Smooth muscle cell (in vitro differentiated cells): ENCODE results near the gene AQP9. TPM values are rescaled to one million over a fixed set of nuclear protein-coding genes. Genes with fewer than 3 reads are reported as not detected.

Experiments used
- DNase-seq: peaks from one replicate; lab custom pipeline; 2025; ENCODE audit not compliant: unreplicated experiment; lab: John Stamatoyannopoulos, UW
- H2AFZ ChIP-seq: fragments of 200-600 bp; sonication (generic); 2 replicates; pipeline ENCODE4 v1.6.0; 2016; ENCODE audit warnings: antibody characterized with exemption, low read depth, mild to moderate bottlenecking
- H3F3A ChIP-seq: fragments of 200-600 bp; sonication (generic); 2 replicates; pipeline ENCODE4 v1.6.0; 2017; ENCODE audit warnings: antibody characterized with exemption, low read depth
- H3K27ac ChIP-seq: fragments of 200-600 bp; sonication (generic); 2 replicates; pipeline ENCODE4 v1.5.1; 2016; ENCODE audit warnings: low read depth, mild to moderate bottlenecking
- H3K27me3 ChIP-seq: fragments of 200-600 bp; sonication (generic); 2 replicates; pipeline ENCODE4 v1.6.1; 2016; ENCODE audit warnings: low read depth, mild to moderate bottlenecking
- H3K36me3 ChIP-seq: fragments of 200-600 bp; sonication (generic); 2 replicates; pipeline ENCODE4 v1.5.1; 2016; ENCODE audit warnings: low read depth
- H3K4me1 ChIP-seq: fragments of 200-600 bp; sonication (generic); 2 replicates; pipeline ENCODE4 v1.5.1; 2016; ENCODE audit warnings: low read depth
- H3K4me2 ChIP-seq: fragments of 200-600 bp; sonication (generic); 2 replicates; pipeline ENCODE4 v1.6.0; 2016; ENCODE audit warnings: mild to moderate bottlenecking
- H3K4me3 ChIP-seq: fragments of 200-600 bp; sonication (generic); 2 replicates; pipeline ENCODE4 v1.5.1; 2016; ENCODE audit warnings: mild to moderate bottlenecking
- H3K79me2 ChIP-seq: fragments of 200-600 bp; sonication (generic); 2 replicates; pipeline ENCODE4 v1.6.0; 2016; ENCODE audit warnings: low read depth, mild to moderate bottlenecking
- H3K9ac ChIP-seq: fragments of 200-600 bp; sonication (generic); 2 replicates; pipeline ENCODE4 v1.6.0; 2016; ENCODE audit warnings: low read depth
- H3K9me3 ChIP-seq: fragments of 200-600 bp; sonication (generic); replicated peaks from 2 replicates; pipeline ENCODE4 v1.5.1; 2016; ENCODE audit warnings: low read depth
- H4K20me1 ChIP-seq: fragments of 200-600 bp; sonication (generic); 2 replicates; pipeline ENCODE4 v1.6.0; 2016; ENCODE audit warnings: low read depth
- WGBS: methylation state at CpG from one replicate; pipeline ENCODE4 v1.1.7; 2016; ENCODE audit warnings: low lambda C conversion rate; 5-methylcytosine and 5-hydroxymethylcytosine counted together
- polyA plus RNA-seq: library from polyadenylated mRNA; unstranded; fragments of >200 nt; fragmentation: Nextera tagmentation; extraction: Ambion mirVana; gene quantifications from 2 replicates; pipeline ENCODE4 v1.2.1, GENCODE V29; 2016
- total RNA-seq: library from RNA; depleted of rRNA; stranded (reverse); fragments of >200 nt; gene quantifications from 2 replicates; pipeline ENCODE4 v1.2.3, GENCODE V29; 2014
- TF ChIP-seq, protein P1 (sequence below): fragments of 200-600 bp; sonication (generic); IDR thresholded peaks from 2 replicates; pipeline ENCODE4 v1.5.1; 2017; ENCODE audit warnings: borderline replicate concordance, mild to moderate bottlenecking, antibody characterized with exemption; ENCODE audit not compliant: insufficient read depth, poor library complexity, severe bottlenecking

AQP9 gene
- total and polyA plus RNA-seq, 2 experiments from 2014 or later = 1.5 TPM; not detected in 1

DNA sequence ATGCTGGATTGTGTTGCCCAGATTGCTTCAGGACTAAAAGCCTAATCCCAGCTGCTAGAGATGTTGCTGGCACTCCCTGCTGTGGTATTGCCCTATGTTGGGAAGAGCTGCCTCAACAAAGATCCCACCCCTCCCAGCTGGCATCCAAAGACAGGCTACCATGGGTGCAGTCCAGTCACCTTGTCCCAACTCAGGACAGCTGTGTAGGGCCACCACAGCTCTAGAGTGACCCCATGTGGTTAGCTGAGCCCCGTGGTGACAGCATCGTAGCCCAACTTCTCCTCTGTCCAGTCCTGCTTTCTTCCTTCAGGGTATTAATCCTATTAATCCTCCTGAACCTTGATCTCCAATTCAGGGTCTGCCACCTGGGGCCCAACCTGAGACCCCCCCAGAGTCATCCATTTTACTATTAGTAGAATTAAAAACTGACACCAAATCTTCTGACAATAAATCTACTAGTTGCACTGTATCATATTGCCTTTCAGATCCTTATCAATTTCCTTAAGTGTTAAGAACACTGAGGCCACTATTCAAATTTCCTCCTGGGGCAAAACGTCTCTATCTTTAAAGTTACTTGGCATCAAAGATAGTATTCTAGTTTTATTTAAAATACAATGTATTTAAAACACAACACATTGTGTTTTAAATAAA lies 83.5 kb downstream of the AQP9 start:
- no peaks in the 10 kb centered on the region for H3K4me1 ChIP-seq
- H3K9me3 ChIP-seq = peaks cover 3% of the 10 kb centered on the region
- no peak for DNase-seq
- no peak overlapping the region for H3K9ac ChIP-seq
- no peak overlapping the region for H2AFZ ChIP-seq
- no peaks in the 10 kb centered on the region for H3F3A ChIP-seq
- no peaks in the 10 kb centered on the region for H3K79me2 ChIP-seq
- TF ChIP-seq, protein P1, sequence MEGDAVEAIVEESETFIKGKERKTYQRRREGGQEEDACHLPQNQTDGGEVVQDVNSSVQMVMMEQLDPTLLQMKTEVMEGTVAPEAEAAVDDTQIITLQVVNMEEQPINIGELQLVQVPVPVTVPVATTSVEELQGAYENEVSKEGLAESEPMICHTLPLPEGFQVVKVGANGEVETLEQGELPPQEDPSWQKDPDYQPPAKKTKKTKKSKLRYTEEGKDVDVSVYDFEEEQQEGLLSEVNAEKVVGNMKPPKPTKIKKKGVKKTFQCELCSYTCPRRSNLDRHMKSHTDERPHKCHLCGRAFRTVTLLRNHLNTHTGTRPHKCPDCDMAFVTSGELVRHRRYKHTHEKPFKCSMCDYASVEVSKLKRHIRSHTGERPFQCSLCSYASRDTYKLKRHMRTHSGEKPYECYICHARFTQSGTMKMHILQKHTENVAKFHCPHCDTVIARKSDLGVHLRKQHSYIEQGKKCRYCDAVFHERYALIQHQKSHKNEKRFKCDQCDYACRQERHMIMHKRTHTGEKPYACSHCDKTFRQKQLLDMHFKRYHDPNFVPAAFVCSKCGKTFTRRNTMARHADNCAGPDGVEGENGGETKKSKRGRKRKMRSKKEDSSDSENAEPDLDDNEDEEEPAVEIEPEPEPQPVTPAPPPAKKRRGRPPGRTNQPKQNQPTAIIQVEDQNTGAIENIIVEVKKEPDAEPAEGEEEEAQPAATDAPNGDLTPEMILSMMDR = peak; percentile 24
- H3K4me3 ChIP-seq = no peak overlapping the region
- H3K27me3 ChIP-seq = no peaks in the 10 kb centered on the region
- H3K36me3 ChIP-seq = no peaks in the 10 kb centered on the region
- no peaks in the 10 kb centered on the region for H4K20me1 ChIP-seq
- H3K27ac ChIP-seq = no peak overlapping the region
- 36% methylated on average over 3 of the region's 3 CpGs for WGBS
- H3K4me2 ChIP-seq = no peak overlapping the region

- Histone ChIP-seq H3K27ac (no peak overlapping the region), H3K36me3 (no peaks in the 10 kb centered on the region), H3K9me3 (peaks cover 3% of the 10 kb centered on the region), H3K4me3 (no peak overlapping the region), H3K4me2 (no peak overlapping the region), H3K79me2 (no peaks in the 10 kb centered on the region), H4K20me1 (no peaks in the 10 kb centered on the region), H3K4me1 (no peaks in the 10 kb centered on the region), H3K27me3 (no peaks in the 10 kb centered on the region), H3F3A (no peaks in the 10 kb centered on the region), H3K9ac (no peak overlapping the region), H2AFZ (no peak overlapping the region)
- WGBS = 58% methylated on average over 2 of the region's 2 CpGs
- DNase-seq = no peak
- TF ChIP-seq, protein P1 = no peak
Measured at GRCh38 chr15:58222679-58223078, 84.5 kb downstream of the AQP9 start.

DNA sequence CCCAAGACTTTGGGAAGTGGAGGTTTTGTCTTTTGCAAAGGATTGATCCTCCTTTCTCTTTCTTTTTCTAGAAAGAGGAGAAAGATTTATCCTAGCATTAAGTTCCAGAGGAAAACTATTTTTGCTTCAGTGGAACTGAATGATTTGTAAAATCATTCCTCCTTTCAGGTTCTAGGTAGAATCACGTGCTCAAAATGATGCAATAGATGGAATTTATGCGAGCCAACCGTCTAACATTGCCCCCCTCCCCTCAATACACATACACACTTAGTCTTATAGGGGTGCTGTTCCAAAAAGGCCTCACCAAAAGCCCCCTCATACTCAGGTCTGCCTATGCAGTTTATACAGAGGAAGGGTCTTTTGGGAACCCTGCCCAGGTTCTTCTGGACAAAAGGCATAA lies 85.3 kb downstream of the AQP9 start:
- Histone ChIP-seq H3K27ac (no peak overlapping the region), H3K36me3 (no peaks in the 10 kb centered on the region), H3K4me1 (no peaks in the 10 kb centered on the region), H3K4me2 (no peak overlapping the region), H3K79me2 (no peaks in the 10 kb centered on the region), H2AFZ (no peak overlapping the region), H3F3A (no peaks in the 10 kb centered on the region), H3K27me3 (no peaks in the 10 kb centered on the region), H3K9ac (no peak overlapping the region), H4K20me1 (no peaks in the 10 kb centered on the region), H3K9me3 (peaks cover 3% of the 10 kb centered on the region), H3K4me3 (no peak overlapping the region)
- WGBS = 91% methylated on average over 3 of the region's 3 CpGs
- TF ChIP-seq, protein P1 = no peak
- DNase-seq = no peak

DNA sequence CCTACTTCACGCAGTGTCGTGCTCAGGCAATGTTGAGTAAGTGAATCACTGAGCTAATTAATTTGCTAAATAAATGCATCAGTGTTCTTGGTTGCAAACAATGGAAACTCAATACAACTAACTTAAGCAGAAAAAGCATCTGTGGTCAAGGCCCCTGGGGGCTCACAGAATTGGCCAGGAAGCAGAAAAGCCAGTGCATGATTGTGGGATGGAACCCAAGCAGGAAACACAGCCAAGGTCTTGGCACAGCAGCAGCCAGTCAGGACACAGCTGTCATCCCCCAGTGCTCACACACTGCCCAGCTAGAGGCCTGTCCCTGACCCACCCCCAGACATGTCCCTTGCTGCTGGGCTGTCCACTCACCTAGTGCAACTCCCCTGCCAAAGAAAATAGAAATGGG lies 85.9 kb downstream of the AQP9 start:
- Histone ChIP-seq H2AFZ (no peak overlapping the region), H3K4me2 (no peak overlapping the region)

More for the DNA sequence above, 85.9 kb downstream of the AQP9 start:
- no peaks in the 10 kb centered on the region for H3K79me2 ChIP-seq
- no peaks in the 10 kb centered on the region for H3F3A ChIP-seq
- no peaks in the 10 kb centered on the region for H4K20me1 ChIP-seq
- H3K27me3 ChIP-seq = no peaks in the 10 kb centered on the region
- H3K4me3 ChIP-seq = no peak overlapping the region
- DNase-seq = no peak
- H3K9ac ChIP-seq = no peak overlapping the region
- H3K27ac ChIP-seq = no peak overlapping the region
- TF ChIP-seq, protein P1 = no peak
- H3K9me3 ChIP-seq = peaks cover 3% of the 10 kb centered on the region
- no peaks in the 10 kb centered on the region for H3K36me3 ChIP-seq
- H3K4me1 ChIP-seq = peaks cover 3% of the 10 kb centered on the region
- 95% methylated on average over 2 of the region's 2 CpGs for WGBS
